Activated CD8-positive, alpha-beta T cell treated with anti-CD3 and anti-CD28 coated beads for 36 hours (primary cell): ENCODE results near the gene HSPA9. TPM values are rescaled to one million over a fixed set of nuclear protein-coding genes. Genes with fewer than 3 reads are reported as not detected.

ENCODE experiments used
- ATAC-seq: fragments of 200-7000 bp; cut with Tn5 transposase; one replicate; pipeline ENCODE4 v1.10.0; 2021; ENCODE audit warnings: mild to moderate bottlenecking, moderate library complexity
- CTCF ChIA-PET: fragments of 350-600 bp; sonication (Branson Sonifier 250); formaldehyde crosslinking; loops from one replicate; lab custom pipeline; 2021; ENCODE audit warnings: antibody characterized with exemption; lab: Charles Lee
- POLR2A ChIA-PET: fragments of 350-600 bp; sonication (Branson Sonifier 250); formaldehyde crosslinking; loops from one replicate; lab custom pipeline; 2021; ENCODE audit warnings: antibody characterized with exemption; lab: Charles Lee
- DNase-seq: peaks from one replicate; pipeline ENCODE4 v3.0.0-alpha.2; 2020
- H3K27ac Mint-ChIP-seq: one replicate; pipeline ENCODE4 v1.8.0; 2021; ENCODE audit warnings: mild to moderate bottlenecking, mixed read lengths
- H3K27me3 Mint-ChIP-seq: one replicate; pipeline ENCODE4 v1.8.0; 2021; ENCODE audit warnings: mixed read lengths
- H3K36me3 Mint-ChIP-seq: one replicate; pipeline ENCODE4 v1.8.0; 2021; ENCODE audit warnings: low read depth, mixed read lengths
- H3K4me1 Mint-ChIP-seq: one replicate; pipeline ENCODE4 v1.8.0; 2021; ENCODE audit warnings: low read depth, mixed read lengths
- H3K4me3 Mint-ChIP-seq: one replicate; pipeline ENCODE4 v1.8.0; 2021; ENCODE audit warnings: mild to moderate bottlenecking, moderate library complexity, mixed read lengths
- H3K9me3 Mint-ChIP-seq: one replicate; pipeline ENCODE4 v1.8.0; 2021; ENCODE audit warnings: mixed read lengths
- CTCF ChIP-seq: fragments of 200-600 bp; IDR thresholded peaks from one replicate; pipeline ENCODE4 v1.8.0; 2022; ENCODE audit warnings: antibody characterized with exemption, mild to moderate bottlenecking
- intact Hi-C: fragments of 100-400 bp; cut with micrococcal nuclease; formaldehyde crosslinking; loops from one replicate; pipeline ENCODE4 v1.10.0; 2022
- total RNA-seq, 2 experiments: library from RNA; stranded (reverse); gene quantifications; one replicate each; pipeline ENCODE4 v1.2.3, GENCODE V29; 2021

HSPA9 gene
- total RNA-seq, 2 experiments from 2014 or later = 426 to 442 TPM

- DNase-seq (no peak), ATAC-seq (no peak)
- peaks cover 60% of the 10 kb centered on the region for H3K4me1 Mint-ChIP-seq
- peak overlapping the region; percentile 99 for H3K4me3 Mint-ChIP-seq
- no peaks in the 10 kb centered on the region for H3K27me3 Mint-ChIP-seq
- intact Hi-C loops = no loop called here
- POLR2A ChIA-PET = interaction anchor here (1.4 to 2.3 kb wide), 2 partner anchors 29 to 75 kb away, joined by 3 to 6 read pairs; partner anchors contain the start of gene EGR1
- H3K36me3 Mint-ChIP-seq = peaks cover 61% of the 10 kb centered on the region
- no peak for TF ChIP-seq CTCF
- no peak overlapping the region for H3K27ac Mint-ChIP-seq
- H3K9me3 Mint-ChIP-seq = no peaks in the 10 kb centered on the region
- CTCF ChIA-PET = no interaction called here
Observed at GRCh38 chr5:138539791-138540190, 35.4 kb downstream of the HSPA9 start.

- peaks cover 60% of the 10 kb centered on the region for H3K4me1 Mint-ChIP-seq
- intact Hi-C loops = no loop called here
- H3K27me3 Mint-ChIP-seq = no peaks in the 10 kb centered on the region
- H3K9me3 Mint-ChIP-seq = no peaks in the 10 kb centered on the region
- no peak for DNase-seq
- ChIA-PET POLR2A (interaction anchor here (1.4 to 2.3 kb wide), 2 partner anchors 30 to 74 kb away, joined by 3 to 6 read pairs; partner anchors contain the start of gene EGR1), CTCF (no interaction called here)
- peak overlapping the region; percentile 52 for H3K27ac Mint-ChIP-seq
- H3K36me3 Mint-ChIP-seq = peaks cover 62% of the 10 kb centered on the region
- no peak for ATAC-seq
- H3K4me3 Mint-ChIP-seq = no peak overlapping the region
- no peak for TF ChIP-seq CTCF
Observed at GRCh38 chr5:138538943-138539627, 36.1 kb downstream of the HSPA9 start.

GRCh38 chr5:138536665-138537315, 38.4 kb downstream of the HSPA9 start:
- peak overlapping the region; percentile 62 for H3K27ac Mint-ChIP-seq
- no peaks in the 10 kb centered on the region for H3K9me3 Mint-ChIP-seq
- CTCF ChIA-PET = interaction anchor here (0.7 to 1.2 kb wide), 3 partner anchors 10 to 12 kb away, joined by 3 read pairs; no protein-coding TSS in a partner anchor
- intact Hi-C loops = no loop called here
- H3K36me3 Mint-ChIP-seq = peaks cover 67% of the 10 kb centered on the region
- no peaks in the 10 kb centered on the region for H3K27me3 Mint-ChIP-seq
- no peak overlapping the region for H3K4me3 Mint-ChIP-seq
- ATAC-seq (peak; percentile 79), DNase-seq (peak; percentile 49)
- TF ChIP-seq CTCF = peak; percentile 48
- POLR2A ChIA-PET = interaction anchor here (1.1 to 2.1 kb wide), 3 partner anchors 15 to 39 kb away, joined by 3 to 5 read pairs (median 4); partner anchors contain the start of gene HSPA9
- H3K4me1 Mint-ChIP-seq = peaks cover 73% of the 10 kb centered on the region

- ATAC-seq (peak; percentile 55), DNase-seq (no peak)
- Mint-ChIP-seq H3K4me3 (no peak overlapping the region), H3K9me3 (no peaks in the 10 kb centered on the region), H3K4me1 (peaks cover 72% of the 10 kb centered on the region), H3K36me3 (peaks cover 64% of the 10 kb centered on the region), H3K27ac (peak overlapping the region; percentile 73), H3K27me3 (no peaks in the 10 kb centered on the region)
- TF ChIP-seq CTCF = no peak
- intact Hi-C loops = no loop called here
- ChIA-PET CTCF (interaction anchor here (0.9 kb wide), 1 partner anchor 9 kb away, joined by 7 read pairs; no protein-coding TSS in a partner anchor), POLR2A (interaction anchor here (0.6 to 2.1 kb wide), 6 partner anchors 9 to 170 kb away, joined by 3 to 5 read pairs (median 4); partner anchors contain the start of genes EGR1 and HSPA9)
Observed at GRCh38 chr5:138536215-138536614, 39.0 kb downstream of the HSPA9 start.
